ENCODE results near the gene MRPL43.

MRPL43 gene

GRCh38 chr10:101018118-101018599, 30.9 kb upstream of the MRPL43 start:
- Histone ChIP-seq H2AFZ (ENCODE audit: low read depth, low read length, severe bottlenecking) (no peak overlapping the region), H3K36me3 (ENCODE audit: low read length) (no peaks in the 10 kb centered on the region), H3K4me3 (ENCODE audit: insufficient read depth, low read length, poor library complexity, severe bottlenecking) (no peak overlapping the region), H3K27ac (ENCODE audit: low read depth, low read length) (no peak overlapping the region), H3K79me2 (ENCODE audit: insufficient read depth, low read length) (no peaks in the 10 kb centered on the region), H3K9me2 (replicated peaks; ENCODE audit: insufficient read depth, low read length) (no peaks in the 10 kb centered on the region), H3K9me3 (ENCODE audit: insufficient read depth, low read length) (no peaks in the 10 kb centered on the region), H3K4me2 (ENCODE audit: low read depth, low read length, poor library complexity, severe bottlenecking) (no peak overlapping the region), H4K20me1 (ENCODE audit: low read depth, low read length) (no peaks in the 10 kb centered on the region), H3K9ac (ENCODE audit: low read length) (no peak overlapping the region), H3F3A (ENCODE audit: insufficient read depth) (no peaks in the 10 kb centered on the region), H3K27me3 (ENCODE audit: low read length) (no peaks in the 10 kb centered on the region)
- TF ChIP-seq CTCF (IDR thresholded peaks at IDR 0.05; ENCODE audit: insufficient read depth, low read length, poor library complexity, severe bottlenecking) (no peak), EZH2phosphoT487 (conservative IDR thresholded peaks at IDR 0.05; ENCODE audit: low read length) (no peak)

- Histone ChIP-seq H3K36me3 (ENCODE audit: low read length) (no peaks in the 10 kb centered on the region), H3K27ac (ENCODE audit: low read depth, low read length) (no peak overlapping the region), H2AFZ (ENCODE audit: low read depth, low read length, severe bottlenecking) (no peak overlapping the region), H3K9me2 (replicated peaks; ENCODE audit: insufficient read depth, low read length) (no peaks in the 10 kb centered on the region), H3K4me2 (ENCODE audit: low read depth, low read length, poor library complexity, severe bottlenecking) (no peak overlapping the region), H3K4me3 (ENCODE audit: insufficient read depth, low read length, poor library complexity, severe bottlenecking) (no peak overlapping the region), H3K79me2 (ENCODE audit: insufficient read depth, low read length) (no peaks in the 10 kb centered on the region), H4K20me1 (ENCODE audit: low read depth, low read length) (no peaks in the 10 kb centered on the region), H3F3A (ENCODE audit: insufficient read depth) (no peaks in the 10 kb centered on the region), H3K9ac (ENCODE audit: low read length) (no peak overlapping the region), H3K9me3 (ENCODE audit: insufficient read depth, low read length) (no peaks in the 10 kb centered on the region), H3K27me3 (ENCODE audit: low read length) (no peaks in the 10 kb centered on the region)
- no peak for TF ChIP-seq EZH2phosphoT487 (conservative IDR thresholded peaks at IDR 0.05; ENCODE audit: low read length)
- no peak for TF ChIP-seq CTCF (IDR thresholded peaks at IDR 0.05; ENCODE audit: insufficient read depth, low read length, poor library complexity, severe bottlenecking)
Measured at GRCh38 chr10:101016814-101017213, 29.5 kb upstream of the MRPL43 start.

DNA sequence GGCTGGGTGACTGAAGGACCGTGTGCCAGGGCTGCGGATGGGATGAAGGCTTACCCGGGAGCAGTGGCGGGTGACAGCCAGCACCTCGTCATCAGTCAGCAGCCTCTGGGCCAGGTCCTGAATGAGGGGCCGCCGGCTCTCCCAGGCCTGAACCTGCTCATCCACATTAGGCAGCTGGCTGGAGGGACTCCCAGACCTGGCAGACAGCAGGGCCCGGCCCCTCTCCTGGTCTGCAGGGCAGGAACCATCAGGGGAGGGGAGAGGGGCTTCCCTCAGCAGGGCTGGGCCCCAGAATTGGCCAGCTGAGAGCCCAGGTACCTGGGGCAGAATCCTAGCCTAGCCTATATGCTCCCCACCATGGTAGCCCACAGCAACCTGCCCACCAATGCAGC, 28.3 kb upstream of the MRPL43 start:
- no peak overlapping the region for H3K9ac ChIP-seq (ENCODE audit: low read length)
- no peaks in the 10 kb centered on the region for H3K79me2 ChIP-seq (ENCODE audit: insufficient read depth, low read length)
- no peak overlapping the region for H3K27ac ChIP-seq (ENCODE audit: low read depth, low read length)
- no peak for TF ChIP-seq CTCF (IDR thresholded peaks at IDR 0.05; ENCODE audit: insufficient read depth, low read length, poor library complexity, severe bottlenecking)
- TF ChIP-seq EZH2phosphoT487 (conservative IDR thresholded peaks at IDR 0.05; ENCODE audit: low read length), result no peak
- no peaks in the 10 kb centered on the region for H4K20me1 ChIP-seq (ENCODE audit: low read depth, low read length)
- H3K36me3 ChIP-seq (ENCODE audit: low read length), result no peaks in the 10 kb centered on the region
- H3K4me2 ChIP-seq (ENCODE audit: low read depth, low read length, poor library complexity, severe bottlenecking), result no peak overlapping the region
- H3K27me3 ChIP-seq (ENCODE audit: low read length), result no peaks in the 10 kb centered on the region
- H3K9me2 ChIP-seq (replicated peaks; ENCODE audit: insufficient read depth, low read length), result no peaks in the 10 kb centered on the region
- H2AFZ ChIP-seq (ENCODE audit: low read depth, low read length, severe bottlenecking), result no peak overlapping the region
- H3F3A ChIP-seq (ENCODE audit: insufficient read depth), result no peaks in the 10 kb centered on the region
- no peaks in the 10 kb centered on the region for H3K9me3 ChIP-seq (ENCODE audit: insufficient read depth, low read length)
- H3K4me3 ChIP-seq (ENCODE audit: insufficient read depth, low read length, poor library complexity, severe bottlenecking), result no peak overlapping the region
